DOHH2 (cell line): ENCODE measurements around the gene SIMC1.

Source experiments
- CTCF ChIP-seq: fragments of 200-600 bp; sonication (generic); IDR thresholded peaks from one replicate; pipeline ENCODE4 v1.5.1; 2014; ENCODE audit warnings: antibody characterized with exemption, mild to moderate bottlenecking, low read depth, low read length; ENCODE audit not compliant: poor library complexity, severe bottlenecking
- EZH2phosphoT487 ChIP-seq: fragments of 200-600 bp; sonication (generic); IDR thresholded peaks from 2 replicates; pipeline ENCODE4 v1.6.1; 2017; ENCODE audit warnings: borderline replicate concordance, mild to moderate bottlenecking, antibody characterized with exemption, low read length, moderate library complexity, mixed read lengths

- TF ChIP-seq CTCF = no peak
- TF ChIP-seq EZH2phosphoT487 = no peak
Measured at GRCh38 chr5:176320577-176320976, 82.4 kb downstream of the SIMC1 start.
